ENCODE results near the gene PRRT1.
"Not testable (repeated sequence)": the region's sequence is repeated elsewhere in the genome, so short reads cannot be mapped to it uniquely, and the experiment has no call there.

Gene PRRT1

DNA sequence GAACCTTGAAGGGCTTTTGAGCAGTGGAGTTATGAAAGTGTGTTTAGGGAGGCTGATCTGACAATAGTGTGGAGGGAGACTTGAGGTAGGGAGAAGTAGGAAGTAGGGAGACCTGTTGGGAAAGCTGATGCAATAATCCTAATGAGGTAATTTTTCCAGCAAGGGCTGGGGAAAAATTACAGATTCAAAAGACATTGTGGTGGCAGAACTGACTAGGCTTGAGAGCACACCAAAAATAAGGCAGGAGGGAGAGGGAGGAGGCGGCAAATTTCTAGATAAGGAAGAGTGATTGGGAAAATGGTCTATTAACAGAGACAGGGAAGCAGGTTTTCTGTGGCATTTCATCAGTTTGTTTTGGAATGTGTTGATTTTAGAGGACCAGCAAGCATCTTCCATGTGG lies 5.5 kb downstream of the PRRT1 start:
- H3K4me3 ChIP-seq (ENCODE audit: low read depth, low read length) = no peak overlapping the region
- TF ChIP-seq, protein P1, sequence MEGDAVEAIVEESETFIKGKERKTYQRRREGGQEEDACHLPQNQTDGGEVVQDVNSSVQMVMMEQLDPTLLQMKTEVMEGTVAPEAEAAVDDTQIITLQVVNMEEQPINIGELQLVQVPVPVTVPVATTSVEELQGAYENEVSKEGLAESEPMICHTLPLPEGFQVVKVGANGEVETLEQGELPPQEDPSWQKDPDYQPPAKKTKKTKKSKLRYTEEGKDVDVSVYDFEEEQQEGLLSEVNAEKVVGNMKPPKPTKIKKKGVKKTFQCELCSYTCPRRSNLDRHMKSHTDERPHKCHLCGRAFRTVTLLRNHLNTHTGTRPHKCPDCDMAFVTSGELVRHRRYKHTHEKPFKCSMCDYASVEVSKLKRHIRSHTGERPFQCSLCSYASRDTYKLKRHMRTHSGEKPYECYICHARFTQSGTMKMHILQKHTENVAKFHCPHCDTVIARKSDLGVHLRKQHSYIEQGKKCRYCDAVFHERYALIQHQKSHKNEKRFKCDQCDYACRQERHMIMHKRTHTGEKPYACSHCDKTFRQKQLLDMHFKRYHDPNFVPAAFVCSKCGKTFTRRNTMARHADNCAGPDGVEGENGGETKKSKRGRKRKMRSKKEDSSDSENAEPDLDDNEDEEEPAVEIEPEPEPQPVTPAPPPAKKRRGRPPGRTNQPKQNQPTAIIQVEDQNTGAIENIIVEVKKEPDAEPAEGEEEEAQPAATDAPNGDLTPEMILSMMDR (IDR thresholded peaks at IDR 0.05; ENCODE audit: borderline replicate concordance, insufficient read depth, low read depth, low read length) = no peak

DNA sequence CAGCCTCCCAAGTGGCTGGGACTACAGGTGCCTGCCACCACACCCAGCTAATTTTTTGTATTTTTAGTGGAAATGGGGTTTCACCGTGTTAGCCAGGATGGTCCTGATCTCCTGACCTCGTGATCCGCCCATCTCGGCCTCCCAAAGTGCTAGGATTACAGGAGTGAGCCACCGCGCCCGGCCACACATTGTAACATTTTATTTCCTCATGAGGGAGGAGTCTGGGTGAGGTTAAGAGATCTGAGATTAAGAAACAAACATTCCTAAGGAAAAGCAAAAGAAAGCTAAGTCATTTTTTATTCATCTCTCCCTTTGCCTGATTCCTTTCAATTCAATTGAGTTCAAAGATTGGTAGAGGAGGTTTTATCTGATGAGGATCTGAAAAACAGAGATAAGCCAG lies 7.5 kb downstream of the PRRT1 start:
- H3K4me3 ChIP-seq (ENCODE audit: low read depth, low read length) = not testable (repeated sequence)

DNA sequence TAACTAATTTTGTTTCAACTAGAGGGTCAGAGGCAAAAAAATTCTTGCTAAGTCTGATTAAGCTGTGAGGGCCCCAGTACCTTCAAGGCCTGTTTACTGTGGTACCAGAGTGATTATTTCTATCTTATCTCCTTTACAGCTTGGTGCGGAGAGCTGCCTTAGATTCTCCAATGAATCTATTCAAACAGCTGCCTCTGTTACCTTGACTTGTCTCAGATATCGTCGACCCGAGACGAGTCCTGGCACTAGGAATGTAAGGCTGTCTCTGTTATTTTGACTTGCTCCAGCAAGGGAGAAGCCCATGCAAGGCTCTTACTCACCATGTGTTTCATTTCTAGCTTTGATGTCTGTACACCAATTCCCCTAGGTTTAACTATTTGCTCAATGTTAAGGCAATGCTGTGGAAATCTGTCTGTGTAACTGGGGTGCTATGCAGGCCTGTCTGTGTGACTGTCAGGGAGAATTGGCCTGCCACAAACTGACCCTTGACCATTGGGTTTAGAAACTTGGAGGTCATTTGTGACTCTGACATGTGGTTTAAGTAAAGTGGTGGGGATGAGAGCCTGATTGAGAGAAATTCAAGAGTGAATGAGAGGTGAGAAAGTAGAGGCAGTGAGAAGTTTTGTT lies 11.2 kb downstream of the PRRT1 start:
- TF ChIP-seq, protein P1 (IDR thresholded peaks at IDR 0.05; ENCODE audit: borderline replicate concordance, insufficient read depth, low read depth, low read length) = no peak

DNA sequence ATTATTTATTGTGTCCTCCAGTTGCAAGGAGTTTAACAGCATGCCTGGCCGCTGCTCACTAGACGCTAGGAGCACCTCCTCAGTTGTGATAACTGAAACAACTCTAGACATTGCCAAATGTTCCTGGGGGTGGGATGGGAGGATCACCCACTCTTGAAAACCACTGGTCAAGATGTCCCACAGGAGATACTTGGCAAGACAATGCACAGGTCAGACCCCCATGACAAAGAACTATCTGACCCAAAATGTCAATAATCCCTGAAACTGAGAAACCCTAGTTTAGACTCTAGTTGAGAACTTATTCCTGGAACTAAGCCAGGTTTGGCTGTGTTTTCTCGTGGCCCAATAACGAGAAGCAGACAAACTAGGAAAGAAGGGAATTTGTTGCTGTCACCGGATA lies 12.1 kb downstream of the PRRT1 start:
- no peak overlapping the region for H3K4me3 ChIP-seq (ENCODE audit: low read depth, low read length)

More for the DNA sequence above, 11.2 kb downstream of the PRRT1 start:
- no peak overlapping the region for H3K4me3 ChIP-seq (ENCODE audit: low read depth, low read length)

DNA sequence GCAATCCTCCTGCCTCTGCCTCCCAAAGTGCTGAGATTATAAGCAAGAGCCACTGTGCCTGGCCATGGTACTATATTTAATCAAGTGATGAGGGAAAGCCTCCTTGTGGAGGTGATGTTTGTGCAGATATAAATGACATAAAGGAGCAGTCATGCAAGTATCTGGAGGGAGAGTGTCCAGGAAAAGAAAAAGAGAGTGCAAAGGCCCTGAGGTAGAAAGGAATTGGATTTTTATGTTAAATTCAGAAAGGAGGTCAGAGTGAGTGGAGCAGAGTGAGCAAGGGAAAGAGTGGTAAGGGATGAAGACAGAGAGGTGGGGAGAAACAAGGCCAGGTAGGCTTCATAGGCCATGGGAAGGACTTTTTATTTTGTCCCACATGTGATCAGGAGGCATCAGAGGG lies 14.3 kb downstream of the PRRT1 start:
- TF ChIP-seq, protein P1 (IDR thresholded peaks at IDR 0.05; ENCODE audit: borderline replicate concordance, insufficient read depth, low read depth, low read length) = no peak
- no peak overlapping the region for H3K4me3 ChIP-seq (ENCODE audit: low read depth, low read length)

More for the DNA sequence above, 12.1 kb downstream of the PRRT1 start:
- TF ChIP-seq, protein P1 (IDR thresholded peaks at IDR 0.05; ENCODE audit: borderline replicate concordance, insufficient read depth, low read depth, low read length) = no peak

DNA sequence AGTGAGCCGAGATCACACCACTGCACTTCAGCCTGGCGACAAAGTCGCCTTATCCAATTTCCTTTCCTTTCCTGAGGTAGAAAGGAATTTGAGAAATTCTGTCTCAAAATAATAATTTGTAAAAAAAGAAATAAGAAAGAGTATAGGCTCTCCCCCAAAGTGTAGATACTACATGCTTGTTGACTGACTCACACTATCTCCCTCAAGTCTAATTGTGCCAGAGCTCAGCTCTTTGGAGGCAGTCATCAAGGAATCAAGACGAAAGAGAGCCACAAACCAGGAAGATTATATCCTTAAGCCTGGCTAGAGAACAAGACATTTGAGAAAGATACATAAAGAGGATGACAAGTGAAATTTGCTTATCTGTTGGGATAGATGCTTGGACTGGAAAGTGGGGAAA lies 18.0 kb downstream of the PRRT1 start:
- TF ChIP-seq, protein P1 (IDR thresholded peaks at IDR 0.05; ENCODE audit: borderline replicate concordance, insufficient read depth, low read depth, low read length) = no peak
- H3K4me3 ChIP-seq (ENCODE audit: low read depth, low read length) = no peak overlapping the region

DNA sequence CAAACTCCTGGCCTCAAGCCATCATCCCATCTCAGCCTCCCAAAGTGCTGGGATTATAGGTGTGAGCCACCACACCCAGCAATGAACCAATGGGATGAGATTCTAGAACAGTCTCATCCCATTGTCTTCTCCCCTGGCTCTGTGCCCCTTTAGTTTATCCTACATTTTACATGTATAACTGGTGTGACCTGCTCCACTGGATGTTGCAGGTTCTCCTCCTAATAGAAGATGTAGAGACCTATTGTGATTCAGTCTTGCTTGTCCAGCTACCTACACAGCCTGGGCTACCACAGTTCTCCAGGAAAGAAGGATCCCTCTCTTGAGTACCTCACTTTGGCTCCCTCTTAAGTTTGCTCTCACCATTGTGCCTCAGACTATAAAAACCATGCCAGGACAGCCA lies 19.6 kb downstream of the PRRT1 start:
- H3K4me3 ChIP-seq (ENCODE audit: low read depth, low read length) = no peak overlapping the region
- TF ChIP-seq, protein P1 (IDR thresholded peaks at IDR 0.05; ENCODE audit: borderline replicate concordance, insufficient read depth, low read depth, low read length) = no peak
